ENCODE measurements around the gene FAM221A.

- TF ChIP-seq CTCF (IDR thresholded peaks at IDR 0.05) (no peak), POLR2A (IDR thresholded peaks at IDR 0.05) (no peak)
Observed at GRCh38 chr7:23693224-23693623, 13.2 kb downstream of the FAM221A start.

Measured in body of pancreas (tissue), 4 donors.